AG04450 (cell line): ENCODE measurements around the gene ZSCAN9. TPM values are rescaled to one million over a fixed set of nuclear protein-coding genes. Genes with fewer than 3 reads are reported as not detected.

Source experiments
- CTCF ChIA-PET: fragments of 300-600, 350-600 bp; formaldehyde crosslinking; extraction: SDS; loops from one replicate; lab custom pipeline; 2022; ENCODE audit warnings: antibody characterized with exemption, inconsistent platforms; lab: Charles Lee
- POLR2A ChIA-PET: fragments of 350-600 bp; formaldehyde crosslinking; extraction: SDS; loops from one replicate; lab custom pipeline; 2021; ENCODE audit warnings: antibody characterized with exemption, inconsistent platforms; lab: Yijun Ruan, JAX
- DNase-seq: peaks from one replicate; pipeline ENCODE4 v3.0.0-alpha.2; 2011; ENCODE audit warnings: low read depth, low spot score
- H3K27ac ChIP-seq: one replicate; pipeline ENCODE4 v1.5.1; 2012; ENCODE audit warnings: low read depth, low read length, control low read depth
- H3K27me3 ChIP-seq: one replicate; pipeline ENCODE4 v1.6.0; 2012; ENCODE audit warnings: low read length; ENCODE audit not compliant: control insufficient read depth, insufficient read depth
- H3K4me3 ChIP-seq: 2 replicates; pipeline ENCODE4 v1.5.1; 2011; ENCODE audit warnings: mild to moderate bottlenecking, low read depth, low read length, control low read depth
- H3K9me3 ChIP-seq: 2 replicates; pipeline ENCODE4 v1.5.1; 2012; ENCODE audit warnings: low read length; ENCODE audit not compliant: control insufficient read depth, insufficient read depth
- CTCF ChIP-seq: IDR thresholded peaks from 2 replicates; pipeline ENCODE4 v1.5.1; 2011; ENCODE audit warnings: low read depth, low read length, control low read depth, inconsistent platforms
- polyA plus RNA-seq: library from polyadenylated mRNA; depleted of rRNA; stranded (reverse); fragments of >200 nt; gene quantifications from 2 replicates; pipeline ENCODE4 v1.2.3, GENCODE V29; 2011

The ZSCAN9 gene
- polyA plus RNA-seq, 1 experiment, result 18.2 TPM

- ChIA-PET CTCF (no interaction called here), POLR2A (no interaction called here)
- TF ChIP-seq CTCF, result no peak
- peaks cover 12% of the 10 kb centered on the region for H3K27me3 ChIP-seq
- no peak overlapping the region for H3K27ac ChIP-seq
- no peak overlapping the region for H3K4me3 ChIP-seq
- no peak for DNase-seq
- H3K9me3 ChIP-seq, result no peaks in the 10 kb centered on the region
Observed at GRCh38 chr6:28200020-28200419, 25.1 kb upstream of the ZSCAN9 start.

- DNase-seq, result no peak
- ChIA-PET CTCF (no interaction called here), POLR2A (no interaction called here)
- H3K27me3 ChIP-seq, result peaks cover 26% of the 10 kb centered on the region
- no peak for TF ChIP-seq CTCF
- H3K27ac ChIP-seq, result no peak overlapping the region
- no peak overlapping the region for H3K4me3 ChIP-seq
- H3K9me3 ChIP-seq, result no peaks in the 10 kb centered on the region
Observed at GRCh38 chr6:28203201-28203600, 21.9 kb upstream of the ZSCAN9 start.

GRCh38 chr6:28205879-28206278, 19.2 kb upstream of the ZSCAN9 start:
- no peak for TF ChIP-seq CTCF
- Histone ChIP-seq H3K27ac (no peak overlapping the region), H3K27me3 (peaks cover 40% of the 10 kb centered on the region), H3K9me3 (no peaks in the 10 kb centered on the region), H3K4me3 (no peak overlapping the region)
- DNase-seq, result no peak
- POLR2A ChIA-PET, result no interaction called here
- CTCF ChIA-PET, result no interaction called here

GRCh38 chr6:28206527-28206926, 18.5 kb upstream of the ZSCAN9 start:
- Histone ChIP-seq H3K27me3 (peaks cover 43% of the 10 kb centered on the region), H3K27ac (no peak overlapping the region), H3K9me3 (no peaks in the 10 kb centered on the region), H3K4me3 (no peak overlapping the region)
- TF ChIP-seq CTCF, result no peak
- POLR2A ChIA-PET, result no interaction called here
- CTCF ChIA-PET, result no interaction called here
- DNase-seq, result no peak

GRCh38 chr6:28206928-28207509, 18.1 kb upstream of the ZSCAN9 start:
- ChIA-PET CTCF (interaction anchor here (1.6 kb wide), 1 partner anchor 81 kb away, joined by 3 read pairs; no protein-coding TSS in a partner anchor), POLR2A (no interaction called here)
- Histone ChIP-seq H3K27ac (no peak overlapping the region), H3K4me3 (peak overlapping the region; percentile 55), H3K9me3 (no peaks in the 10 kb centered on the region), H3K27me3 (peaks cover 41% of the 10 kb centered on the region)
- no peak for DNase-seq
- TF ChIP-seq CTCF, result no peak
